Breast epithelium (tissue), 4 donors: ENCODE results near the gene COL28A1. TPM values are rescaled to one million over a fixed set of nuclear protein-coding genes. Genes with fewer than 3 reads are reported as not detected.

Experiments used
- DNase-seq, 2 donors: peaks; one replicate each; pipeline ENCODE4 v3.0.0-alpha.2; 2019; ENCODE audit warnings: low spot score in 2 of 2
- H3K27ac ChIP-seq, 2 donors: fragments of 200-600 bp; sonication (generic) in 1 of 2; one replicate each; pipeline ENCODE4 v1.5.1; 2016 to 2019; ENCODE audit warnings: mild to moderate bottlenecking in 1 of 2
- H3K27me3 ChIP-seq, 2 donors: fragments of 200-600 bp; sonication (generic) in 1 of 2; one replicate each; pipeline versions ENCODE4 v1.5.1 to v1.6.0; 2017 to 2019; ENCODE audit warnings: control low read depth in 1 of 2, mild to moderate bottlenecking in 1 of 2
- H3K36me3 ChIP-seq: fragments of 200-600 bp; one replicate; pipeline ENCODE4 v1.5.1; 2019
- H3K4me1 ChIP-seq, 2 donors: fragments of 200-600 bp; sonication (generic); one replicate each; pipeline ENCODE4 v1.5.1; 2016 to 2019; ENCODE audit warnings: control low read depth in 1 of 2
- H3K4me3 ChIP-seq, 3 donors: fragments of 200-600 bp; sonication (generic); 1 replicate in 2 of 3; 2 replicates in 1 of 3; pipeline ENCODE4 v1.5.1; 2016 to 2019; ENCODE audit warnings: mild to moderate bottlenecking in 3 of 3, moderate library complexity in 2 of 3
- H3K9me3 ChIP-seq, 2 donors: fragments of 200-600 bp; sonication (generic) in 1 of 2; one replicate each; pipeline ENCODE4 v1.5.1; 2016 to 2019; ENCODE audit warnings: control low read depth in 1 of 2
- POLR2A ChIP-seq: fragments of 450-650 bp; IDR thresholded peaks from one replicate; pipeline ENCODE4 v1.6.1; 2016; ENCODE audit warnings: antibody characterized with exemption, mild to moderate bottlenecking, moderate library complexity
- POLR2AphosphoS5 ChIP-seq, 3 donors: sonication (generic); formaldehyde crosslinking; IDR thresholded peaks; one replicate each; pipeline ENCODE4 v1.6.1; 2017; ENCODE audit warnings: antibody characterized with exemption in 3 of 3
- intact Hi-C: fragments of 100-400 bp; cut with DNase I; formaldehyde crosslinking; loops from one replicate; pipeline ENCODE4 v1.15.1; 2023; ENCODE audit warnings: low total_unique reads
- total RNA-seq, 3 donors: library from RNA; depleted of rRNA; stranded (reverse); fragments of >200 nt; gene quantifications; one replicate each; pipeline ENCODE4 v1.1.0, GENCODE V29; 2016
- TF ChIP-seq, protein P1 (sequence below), 3 donors: fragments of 450-650 bp; IDR thresholded peaks; one replicate each; pipeline ENCODE4 v1.5.1; 2016 to 2017; ENCODE audit warnings: antibody characterized with exemption in 3 of 3, mild to moderate bottlenecking in 3 of 3, moderate library complexity in 3 of 3

Gene COL28A1
- total RNA-seq, 3 donors from 2014 or later: 1.1 to 5.7 (median 4.9) TPM

DNA sequence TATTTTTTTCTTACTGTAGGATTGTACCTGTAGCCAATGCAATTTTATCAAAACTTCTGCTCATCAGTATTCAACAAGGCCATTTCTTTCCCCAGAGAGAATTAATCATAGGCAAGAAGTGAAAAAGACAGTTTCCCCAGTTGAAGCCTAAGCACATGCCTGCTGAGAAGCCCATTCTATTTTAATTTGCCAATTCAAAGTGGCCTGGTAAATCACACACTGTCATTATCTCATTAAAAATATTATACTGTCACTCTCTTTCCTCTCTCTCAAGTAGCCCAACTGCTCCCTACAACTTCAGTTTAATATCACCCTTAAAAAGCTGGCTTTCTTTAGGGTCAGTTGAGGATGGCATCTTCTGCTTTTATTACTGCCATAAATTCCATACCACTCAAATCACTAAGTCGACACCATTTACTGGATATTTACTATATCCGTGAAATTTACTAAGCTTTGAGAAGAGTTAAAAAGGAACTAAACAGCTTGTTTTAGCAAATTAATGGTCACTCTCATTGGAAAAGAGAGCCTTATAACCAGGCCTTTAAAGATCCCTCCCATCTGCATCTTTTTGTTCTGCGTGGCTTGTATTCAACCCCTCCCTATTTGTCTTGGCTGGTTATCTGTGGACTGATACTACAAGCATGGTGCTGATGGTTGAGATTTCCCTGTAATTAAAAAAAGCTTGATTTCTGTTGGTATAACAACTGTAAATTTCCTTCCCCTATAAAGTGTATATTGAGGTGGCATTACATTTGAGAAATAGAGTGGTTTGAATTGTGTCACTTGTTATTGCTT, 30.6 kb downstream of the COL28A1 start:
- H3K27ac ChIP-seq: no peak overlapping the region
- no peaks in the 10 kb centered on the region for H3K27me3 ChIP-seq
- DNase-seq: no peak
- no peak overlapping the region for H3K4me3 ChIP-seq
- H3K36me3 ChIP-seq: no peaks in the 10 kb centered on the region
- TF ChIP-seq POLR2A (no peak), POLR2AphosphoS5 (IDR thresholded peaks at IDR 0.05) (no peak)
- TF ChIP-seq, protein P1, sequence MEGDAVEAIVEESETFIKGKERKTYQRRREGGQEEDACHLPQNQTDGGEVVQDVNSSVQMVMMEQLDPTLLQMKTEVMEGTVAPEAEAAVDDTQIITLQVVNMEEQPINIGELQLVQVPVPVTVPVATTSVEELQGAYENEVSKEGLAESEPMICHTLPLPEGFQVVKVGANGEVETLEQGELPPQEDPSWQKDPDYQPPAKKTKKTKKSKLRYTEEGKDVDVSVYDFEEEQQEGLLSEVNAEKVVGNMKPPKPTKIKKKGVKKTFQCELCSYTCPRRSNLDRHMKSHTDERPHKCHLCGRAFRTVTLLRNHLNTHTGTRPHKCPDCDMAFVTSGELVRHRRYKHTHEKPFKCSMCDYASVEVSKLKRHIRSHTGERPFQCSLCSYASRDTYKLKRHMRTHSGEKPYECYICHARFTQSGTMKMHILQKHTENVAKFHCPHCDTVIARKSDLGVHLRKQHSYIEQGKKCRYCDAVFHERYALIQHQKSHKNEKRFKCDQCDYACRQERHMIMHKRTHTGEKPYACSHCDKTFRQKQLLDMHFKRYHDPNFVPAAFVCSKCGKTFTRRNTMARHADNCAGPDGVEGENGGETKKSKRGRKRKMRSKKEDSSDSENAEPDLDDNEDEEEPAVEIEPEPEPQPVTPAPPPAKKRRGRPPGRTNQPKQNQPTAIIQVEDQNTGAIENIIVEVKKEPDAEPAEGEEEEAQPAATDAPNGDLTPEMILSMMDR (IDR thresholded peaks at IDR 0.05): no peak
- intact Hi-C loops: no loop called here
- H3K9me3 ChIP-seq: no peaks in the 10 kb centered on the region
- H3K4me1 ChIP-seq: no peaks in the 10 kb centered on the region

GRCh38 chr7:7499892-7500291, 35.8 kb downstream of the COL28A1 start:
- no peak for DNase-seq
- Histone ChIP-seq H3K27ac (no peak overlapping the region), H3K9me3 (no peaks in the 10 kb centered on the region), H3K36me3 (no peaks in the 10 kb centered on the region), H3K27me3 (no peaks in the 10 kb centered on the region), H3K4me1 (no peaks in the 10 kb centered on the region), H3K4me3 (no peak overlapping the region)
- intact Hi-C loops: no loop called here
- no peak for TF ChIP-seq POLR2AphosphoS5 (IDR thresholded peaks at IDR 0.05)
- TF ChIP-seq POLR2A: no peak
- TF ChIP-seq, protein P1 (IDR thresholded peaks at IDR 0.05): no peak

DNA sequence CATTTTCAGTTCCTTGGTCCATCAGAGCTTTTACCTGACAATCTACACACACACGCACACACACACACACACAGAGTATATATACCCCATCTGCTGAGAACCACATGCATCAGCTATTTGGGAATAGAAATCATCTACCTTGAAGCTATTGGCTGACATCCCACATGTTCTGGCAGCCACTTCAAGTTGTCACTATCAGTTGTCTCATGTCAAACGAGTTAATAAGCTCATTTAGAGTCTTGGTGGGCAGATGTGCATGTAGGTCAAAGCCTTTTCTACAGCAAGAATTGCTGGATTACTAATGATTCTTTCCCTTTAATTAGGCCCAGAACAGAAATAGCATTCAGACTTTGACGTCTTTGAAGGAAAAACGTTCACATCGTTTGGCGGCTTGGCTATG, 36.8 kb downstream of the COL28A1 start:
- Histone ChIP-seq H3K4me1 (no peaks in the 10 kb centered on the region), H3K27me3 (no peaks in the 10 kb centered on the region), H3K4me3 (no peak overlapping the region), H3K9me3 (no peaks in the 10 kb centered on the region), H3K27ac (no peak overlapping the region), H3K36me3 (no peaks in the 10 kb centered on the region)
- no peak for DNase-seq
- TF ChIP-seq, protein P1 (IDR thresholded peaks at IDR 0.05): no peak
- TF ChIP-seq POLR2A (no peak), POLR2AphosphoS5 (IDR thresholded peaks at IDR 0.05) (no peak)
- intact Hi-C loops: no loop called here

- DNase-seq: no peak
- Histone ChIP-seq H3K4me3 (no peak overlapping the region), H3K4me1 (no peaks in the 10 kb centered on the region), H3K36me3 (no peaks in the 10 kb centered on the region), H3K27ac (no peak overlapping the region), H3K9me3 (no peaks in the 10 kb centered on the region), H3K27me3 (no peaks in the 10 kb centered on the region)
- intact Hi-C loops: no loop called here
- TF ChIP-seq POLR2AphosphoS5 (IDR thresholded peaks at IDR 0.05) (no peak), POLR2A (no peak)
- TF ChIP-seq, protein P1 (IDR thresholded peaks at IDR 0.05): no peak
These were observed 39.4 kb downstream of the COL28A1 start for GRCh38 chr7:7496311-7496710.

DNA sequence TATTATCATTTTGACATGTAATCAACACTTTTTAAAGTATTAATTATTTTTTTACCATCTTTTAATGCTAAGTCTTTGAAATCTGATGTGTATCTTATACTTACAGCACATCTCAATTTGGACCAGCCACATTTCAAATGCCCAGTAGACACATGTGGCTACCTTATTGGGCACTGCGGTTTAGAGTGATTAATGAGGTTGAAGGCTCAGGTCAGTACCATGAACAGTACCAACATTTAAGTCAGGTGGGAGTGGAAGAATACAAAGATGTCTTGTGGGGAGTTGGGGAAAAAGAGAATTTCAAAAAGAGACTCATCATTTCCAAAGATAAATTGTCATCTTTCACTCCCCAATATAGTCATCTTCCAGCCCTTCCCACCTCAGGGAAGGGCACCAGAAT, 40.5 kb downstream of the COL28A1 start:
- no peak overlapping the region for H3K27ac ChIP-seq
- intact Hi-C loops: no loop called here

More for the DNA sequence above, 40.5 kb downstream of the COL28A1 start:
- Histone ChIP-seq H3K36me3 (no peaks in the 10 kb centered on the region), H3K27me3 (no peaks in the 10 kb centered on the region), H3K4me1 (no peaks in the 10 kb centered on the region), H3K9me3 (no peaks in the 10 kb centered on the region), H3K4me3 (no peak overlapping the region)
- no peak for DNase-seq
- TF ChIP-seq POLR2AphosphoS5 (IDR thresholded peaks at IDR 0.05): no peak
- no peak for TF ChIP-seq POLR2A
- TF ChIP-seq, protein P1 (IDR thresholded peaks at IDR 0.05): no peak
